IPS-15b (cell line): ENCODE results near the gene NXF1.
A peak's percentile ranks its signal among the peaks of the same experiment; 100 is the strongest.

Experiments
- H3K27me3 ChIP-seq: one replicate; pipeline ENCODE4 v1.6.1; 2013; ENCODE audit warnings: low read length; ENCODE audit not compliant: control insufficient read depth, insufficient read depth
- H3K36me3 ChIP-seq: one replicate; pipeline ENCODE4 v1.6.1; 2013; ENCODE audit warnings: low read length; ENCODE audit not compliant: control insufficient read depth, insufficient read depth
- H3K4me1 ChIP-seq: one replicate; pipeline ENCODE4 v1.6.1; 2013; ENCODE audit warnings: mild to moderate bottlenecking, low read length; ENCODE audit not compliant: control insufficient read depth, insufficient read depth
- H3K4me3 ChIP-seq: one replicate; pipeline ENCODE4 v1.5.1; 2013; ENCODE audit warnings: low read depth, low read length
- H3K9ac ChIP-seq: one replicate; pipeline ENCODE4 v1.6.1; 2013; ENCODE audit warnings: low read depth, mild to moderate bottlenecking, low read length
- H3K9me3 ChIP-seq: one replicate; pipeline ENCODE4 v1.6.1; 2013; ENCODE audit warnings: mild to moderate bottlenecking, low read length; ENCODE audit not compliant: control insufficient read depth, insufficient read depth

Gene NXF1

DNA sequence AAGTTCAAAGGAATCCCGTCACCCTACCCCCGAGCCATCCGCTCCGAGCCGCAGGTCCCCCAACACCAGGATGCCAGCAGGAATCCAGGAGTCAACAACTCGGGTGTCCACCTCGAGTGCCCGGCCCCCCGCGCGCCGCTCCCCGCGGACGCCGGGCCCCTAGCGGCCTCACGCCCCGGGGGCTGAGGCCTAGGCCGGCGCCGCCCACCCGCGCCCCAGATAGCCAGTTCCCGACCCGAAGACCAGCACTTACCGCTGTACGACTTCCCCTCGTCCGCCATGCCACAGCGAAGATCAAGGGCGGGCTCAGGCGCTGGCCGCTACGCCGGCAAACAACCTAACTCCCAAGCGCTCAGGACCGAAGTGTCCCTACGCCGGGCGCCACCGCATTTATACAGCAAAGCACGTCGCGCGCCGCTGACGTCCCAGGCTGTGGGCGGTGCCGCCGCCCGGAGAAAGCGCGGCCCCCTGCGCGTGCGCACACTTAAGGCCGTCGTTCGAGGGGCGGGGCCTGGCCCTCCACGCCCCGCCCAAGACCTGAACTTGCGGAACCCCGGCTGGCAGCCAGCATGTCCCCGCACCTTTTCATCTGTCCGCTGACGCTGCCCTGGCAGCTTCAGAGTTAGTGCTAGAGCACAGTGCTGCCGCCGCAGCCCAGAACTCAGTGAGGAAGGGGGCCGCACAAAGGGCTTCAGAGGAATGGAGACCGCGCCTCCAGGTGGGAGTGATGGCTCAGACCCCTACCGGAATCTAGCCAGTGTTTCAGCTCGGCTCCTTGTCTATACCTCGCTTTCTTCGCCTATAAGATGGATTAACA lies at the start of gene NXF1:
Gene NXF1, minus strand, starts transcription at position 365 of the 817 bp plus-strand sequence. Its CDS starts 84 bp downstream, at position 281.
- Histone ChIP-seq H3K4me1 (peaks cover 6% of the 10 kb centered on the region), H3K36me3 (peaks cover 16% of the 10 kb centered on the region), H3K9me3 (no peaks in the 10 kb centered on the region), H3K9ac (peak within 1 kb of the TSS; percentile 82), H3K27me3 (no peaks in the 10 kb centered on the region), H3K4me3 (peak within 1 kb of the TSS; percentile 76)

DNA sequence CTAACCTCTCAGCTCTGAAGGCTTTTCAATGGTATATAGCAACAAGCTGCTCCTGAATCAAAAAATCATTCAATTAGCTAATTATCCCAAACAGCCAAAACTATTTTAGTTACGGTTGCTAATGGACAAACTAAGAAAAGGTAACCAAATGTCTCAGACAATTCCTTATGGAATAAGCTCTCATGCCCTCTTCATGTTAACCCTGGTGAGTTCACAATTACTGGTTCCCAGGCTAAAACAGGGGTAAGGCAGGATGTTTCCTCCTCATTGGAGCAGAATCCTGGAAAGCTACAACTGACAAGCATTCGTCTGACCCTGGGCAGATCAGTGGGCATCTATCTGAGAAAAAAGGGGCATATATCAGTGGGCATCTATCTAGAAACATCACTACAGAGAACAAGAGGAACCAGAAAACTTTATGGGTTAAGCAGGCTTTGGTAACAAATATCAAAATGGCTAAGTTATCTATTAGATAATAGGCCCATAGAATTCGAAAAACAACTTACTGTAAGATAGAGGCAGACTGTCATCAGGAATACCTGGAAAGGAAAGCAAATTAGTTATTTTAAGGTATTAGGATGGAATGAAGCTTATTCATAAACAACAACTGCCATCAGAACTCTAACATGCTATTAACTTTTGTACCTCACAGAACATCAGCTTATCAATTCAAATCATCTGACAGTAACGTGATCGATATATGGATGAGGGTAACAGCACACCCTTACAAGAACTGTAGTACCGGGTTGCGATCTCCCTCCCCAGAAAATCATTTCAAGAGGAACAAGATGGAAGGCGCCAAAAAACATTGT lies 49.0 kb upstream of the NXF1 start:
- Histone ChIP-seq H3K36me3 (peaks cover 34% of the 10 kb centered on the region), H3K9ac (peak overlapping the region; percentile 96)

GRCh38 chr11:62853279-62853965 lies 48.2 kb upstream of the NXF1 start:
- Histone ChIP-seq H3K4me3 (peak overlapping the region; percentile 99), H3K36me3 (peaks cover 34% of the 10 kb centered on the region), H3K9me3 (no peaks in the 10 kb centered on the region), H3K4me1 (peaks cover 5% of the 10 kb centered on the region), H3K9ac (peak overlapping the region; percentile 96), H3K27me3 (no peaks in the 10 kb centered on the region)

More for the DNA sequence above, 49.0 kb upstream of the NXF1 start:
- Histone ChIP-seq H3K27me3 (no peaks in the 10 kb centered on the region), H3K4me3 (peak overlapping the region; percentile 99), H3K4me1 (peaks cover 5% of the 10 kb centered on the region), H3K9me3 (no peaks in the 10 kb centered on the region)

GRCh38 chr11:62852523-62853188 lies 47.4 kb upstream of the NXF1 start:
- H3K27me3 ChIP-seq: no peaks in the 10 kb centered on the region
- H3K4me1 ChIP-seq: peaks cover 5% of the 10 kb centered on the region
- H3K4me3 ChIP-seq: peak overlapping the region; percentile 99
- peaks cover 34% of the 10 kb centered on the region for H3K36me3 ChIP-seq
- no peaks in the 10 kb centered on the region for H3K9me3 ChIP-seq
- peak overlapping the region; percentile 96 for H3K9ac ChIP-seq

GRCh38 chr11:62851807-62852522 lies 46.7 kb upstream of the NXF1 start:
- H3K9ac ChIP-seq: no peak overlapping the region
- peak overlapping the region; percentile 99 for H3K4me3 ChIP-seq
- H3K27me3 ChIP-seq: no peaks in the 10 kb centered on the region
- H3K4me1 ChIP-seq: peaks cover 5% of the 10 kb centered on the region
- H3K9me3 ChIP-seq: no peaks in the 10 kb centered on the region
- peaks cover 34% of the 10 kb centered on the region for H3K36me3 ChIP-seq

DNA sequence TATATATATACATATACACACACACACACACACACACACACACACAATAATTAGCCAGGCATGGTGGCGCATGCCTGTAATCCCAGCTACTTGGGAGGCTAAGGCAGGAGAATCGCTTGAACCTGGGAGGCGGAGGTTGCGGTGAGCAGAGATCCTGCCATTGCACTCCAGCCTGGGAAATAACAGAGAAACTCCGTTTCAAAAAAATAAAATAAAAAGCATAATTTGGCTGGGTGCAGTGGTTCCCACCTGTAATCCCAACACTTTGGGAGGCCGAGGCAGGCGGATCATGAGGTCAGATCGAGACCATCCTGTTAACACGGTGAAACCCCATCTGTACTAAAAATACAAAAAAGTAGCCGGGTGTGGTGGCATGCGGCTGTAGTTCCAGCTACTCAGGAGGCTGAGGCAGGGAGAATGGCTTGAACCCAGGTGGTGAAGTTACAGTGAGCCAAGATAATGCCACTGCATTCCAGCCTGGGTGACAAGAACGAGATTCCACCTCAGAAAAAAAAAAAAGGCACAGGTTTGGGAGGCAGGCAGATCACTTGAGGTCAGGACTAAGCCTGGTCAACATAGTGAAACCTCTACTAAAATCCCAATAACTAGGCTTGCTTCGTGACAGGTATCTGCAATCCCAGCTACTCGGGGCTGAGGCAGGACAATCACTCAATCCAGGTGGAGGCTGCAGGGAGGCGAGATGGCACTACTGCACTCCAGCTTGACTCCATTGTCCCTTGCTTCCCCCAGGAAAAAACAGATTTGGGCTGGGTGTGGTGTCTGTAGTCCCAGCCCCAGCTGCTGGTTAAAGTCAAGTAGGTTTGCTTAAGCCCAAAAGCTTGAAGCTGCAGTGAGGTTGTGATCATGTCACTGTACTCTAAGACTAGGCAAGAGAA lies 45.9 kb upstream of the NXF1 start:
- Histone ChIP-seq H3K4me1 (peaks cover 5% of the 10 kb centered on the region), H3K9ac (no peak overlapping the region), H3K36me3 (peaks cover 34% of the 10 kb centered on the region)

DNA sequence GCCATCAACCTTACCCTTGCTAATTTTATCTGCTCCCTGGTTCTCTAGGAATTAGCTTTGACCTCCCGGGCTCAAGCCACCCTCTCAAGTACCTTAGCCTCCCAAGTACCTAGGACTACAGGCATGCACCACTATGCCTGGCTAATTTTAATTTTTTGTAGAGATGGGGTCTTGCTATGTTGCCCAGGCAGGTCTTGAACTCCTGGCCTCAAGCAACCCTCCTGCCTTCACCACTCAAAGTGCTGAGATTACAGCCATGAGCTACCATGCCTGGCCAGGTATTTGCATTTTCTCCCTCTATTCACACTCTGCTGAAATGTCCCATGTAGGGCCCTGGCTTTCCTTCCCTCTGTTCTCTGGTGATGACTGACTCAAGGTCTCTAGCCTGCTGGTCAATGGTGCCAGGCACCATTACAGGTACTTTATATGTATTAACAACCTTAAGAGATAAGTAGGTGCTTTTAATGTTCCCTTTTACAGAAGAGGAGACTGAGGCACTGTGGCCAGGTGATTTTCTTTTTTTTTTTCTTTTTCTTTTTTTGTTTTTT lies 42.6 kb upstream of the NXF1 start:
- H3K4me3 ChIP-seq: no peak overlapping the region
- H3K36me3 ChIP-seq: peaks cover 8% of the 10 kb centered on the region
- H3K27me3 ChIP-seq: no peaks in the 10 kb centered on the region
- peaks cover 5% of the 10 kb centered on the region for H3K4me1 ChIP-seq
- no peak overlapping the region for H3K9ac ChIP-seq
- no peaks in the 10 kb centered on the region for H3K9me3 ChIP-seq

More for the DNA sequence above, 45.9 kb upstream of the NXF1 start:
- Histone ChIP-seq H3K27me3 (no peaks in the 10 kb centered on the region), H3K9me3 (no peaks in the 10 kb centered on the region), H3K4me3 (no peak overlapping the region)

DNA sequence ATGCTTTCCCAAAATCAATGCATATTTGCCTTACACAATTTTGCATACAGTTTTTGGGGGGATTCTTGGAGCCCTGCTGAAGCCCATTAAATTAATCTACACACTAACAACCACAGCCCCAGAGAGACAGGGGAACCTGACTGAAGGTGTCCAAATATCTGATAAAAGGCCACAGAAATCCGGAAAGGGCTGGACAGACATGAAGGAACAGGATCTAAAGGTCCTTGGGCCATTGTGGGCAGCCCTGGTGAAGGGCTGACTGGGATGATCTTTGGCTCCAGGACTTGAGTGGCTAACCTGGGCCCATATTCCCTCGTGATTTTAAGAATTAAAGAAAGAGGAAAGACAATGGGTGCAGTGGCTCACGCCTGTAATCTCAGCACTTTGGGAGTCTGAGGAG lies 40.9 kb upstream of the NXF1 start:
- H3K4me3 ChIP-seq: no peak overlapping the region

GRCh38 chr11:62844154-62844553 lies 38.9 kb upstream of the NXF1 start:
- Histone ChIP-seq H3K4me3 (no peak overlapping the region), H3K36me3 (no peaks in the 10 kb centered on the region), H3K9ac (no peak overlapping the region), H3K9me3 (no peaks in the 10 kb centered on the region), H3K4me1 (no peaks in the 10 kb centered on the region), H3K27me3 (no peaks in the 10 kb centered on the region)

More for the DNA sequence above, 40.9 kb upstream of the NXF1 start:
- no peaks in the 10 kb centered on the region for H3K9me3 ChIP-seq
- H3K4me1 ChIP-seq: no peaks in the 10 kb centered on the region
- H3K9ac ChIP-seq: no peak overlapping the region
- H3K36me3 ChIP-seq: no peaks in the 10 kb centered on the region
- no peaks in the 10 kb centered on the region for H3K27me3 ChIP-seq

DNA sequence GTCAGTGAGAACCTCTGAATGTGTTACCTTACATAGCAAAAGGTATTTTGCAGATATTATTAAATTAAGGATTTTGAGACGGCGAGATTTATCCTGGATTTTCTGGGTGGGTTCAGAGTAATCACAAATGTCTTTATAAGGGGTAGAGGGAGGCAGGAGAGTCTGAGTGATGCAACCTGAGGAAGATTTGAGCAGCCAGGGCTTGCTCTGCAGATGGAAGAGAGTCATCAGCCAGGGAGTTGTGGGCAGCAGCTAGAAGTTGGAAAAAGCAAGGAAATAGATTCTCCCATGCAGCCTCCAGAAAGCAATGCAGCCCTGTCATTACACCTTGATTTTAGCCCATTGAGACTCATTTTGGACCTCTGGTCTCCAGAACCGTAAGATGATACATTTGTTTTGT lies 38.2 kb upstream of the NXF1 start:
- H3K4me1 ChIP-seq: no peaks in the 10 kb centered on the region
- H3K9ac ChIP-seq: no peak overlapping the region
- no peaks in the 10 kb centered on the region for H3K36me3 ChIP-seq
- no peak overlapping the region for H3K4me3 ChIP-seq
- no peaks in the 10 kb centered on the region for H3K27me3 ChIP-seq
- no peaks in the 10 kb centered on the region for H3K9me3 ChIP-seq
